SK-N-SH treated with all-trans-retinoic acid at 6 μM for 48 hours (cell line): Measurements from ENCODE around the gene MYNN.

Experiments
- ATAC-seq: fragments of 200-7000 bp; cut with Tn5 transposase; 3 replicates; pipeline ENCODE4 v1.9.1; 2020; ENCODE audit warnings: mild to moderate bottlenecking, moderate library complexity
- ARNTL ChIP-seq: fragments of 450-650 bp; formaldehyde crosslinking; IDR thresholded peaks from 2 replicates; pipeline ENCODE4 v1.5.0; 2020; ENCODE audit warnings: low read depth, mild to moderate bottlenecking, moderate library complexity, borderline replicate concordance
- BACH2 ChIP-seq: fragments of 250-450 bp; sonication (Bioruptor Pico); IDR thresholded peaks from 2 replicates; pipeline ENCODE4 v1.9.0; 2021; ENCODE audit warnings: mild to moderate bottlenecking, borderline replicate concordance
- CSDC2 ChIP-seq: fragments of 250-450 bp; sonication (Bioruptor Pico); IDR thresholded peaks from 2 replicates; pipeline ENCODE4 v1.5.0; 2020; ENCODE audit warnings: mild to moderate bottlenecking, moderate library complexity
- ESRRG ChIP-seq: fragments of 250-450 bp; sonication (Bioruptor Pico); IDR thresholded peaks from 2 replicates; pipeline ENCODE4 v1.6.1; 2021; ENCODE audit warnings: mild to moderate bottlenecking
- GLIS3 ChIP-seq: fragments of 250-450 bp; sonication (Bioruptor Pico); IDR thresholded peaks from 2 replicates; pipeline ENCODE4 v1.5.0; 2020; ENCODE audit warnings: mild to moderate bottlenecking, moderate library complexity
- ISL1 ChIP-seq: fragments of 250-450 bp; sonication (Bioruptor Pico); IDR thresholded peaks from 2 replicates; pipeline ENCODE4 v2.1.2; 2022; ENCODE audit warnings: mild to moderate bottlenecking, moderate library complexity
- OSR1 ChIP-seq: fragments of 250-450 bp; sonication (Bioruptor Pico); IDR thresholded peaks from 2 replicates; pipeline ENCODE4 v1.8.0; 2022; ENCODE audit warnings: moderate library complexity, mild to moderate bottlenecking, inconsistent platforms
- PPARA ChIP-seq: fragments of 250-450 bp; sonication (Bioruptor Pico); IDR thresholded peaks from 2 replicates; pipeline ENCODE4 v1.5.0; 2020; ENCODE audit warnings: mild to moderate bottlenecking, borderline replicate concordance
- RARB ChIP-seq: fragments of 250-450 bp; sonication (Bioruptor Pico); IDR thresholded peaks from 2 replicates; pipeline ENCODE4 v1.8.0; 2021; ENCODE audit warnings: mild to moderate bottlenecking, moderate library complexity
- SNAI2 ChIP-seq: fragments of 250-450 bp; sonication (Bioruptor Pico); IDR thresholded peaks from 2 replicates; pipeline ENCODE4 v1.5.0; 2020; ENCODE audit warnings: mild to moderate bottlenecking, moderate library complexity
- TCF4 ChIP-seq: fragments of 250-450 bp; sonication (Bioruptor Pico); IDR thresholded peaks from 2 replicates; pipeline ENCODE4 v1.8.0; 2021; ENCODE audit warnings: mild to moderate bottlenecking, moderate library complexity, borderline replicate concordance
- TOX ChIP-seq: fragments of 250-450 bp; sonication (Bioruptor Pico); IDR thresholded peaks from 2 replicates; pipeline ENCODE4 v1.8.0; 2021; ENCODE audit warnings: mild to moderate bottlenecking, moderate library complexity, borderline replicate concordance
- ZC3H10 ChIP-seq: fragments of 250-450 bp; sonication (Bioruptor Pico); IDR thresholded peaks from 2 replicates; pipeline ENCODE4 v1.5.1; 2021; ENCODE audit warnings: mild to moderate bottlenecking, moderate library complexity
- ZFP30 ChIP-seq: fragments of 450-650 bp; formaldehyde crosslinking; IDR thresholded peaks from 2 replicates; pipeline ENCODE4 v1.5.0; 2022; ENCODE audit warnings: mild to moderate bottlenecking, moderate library complexity
- ZNF565 ChIP-seq: fragments of 450-650 bp; formaldehyde crosslinking; conservative IDR thresholded peaks from 2 replicates; pipeline ENCODE4 v1.5.0; 2020; ENCODE audit warnings: low read depth, mild to moderate bottlenecking, moderate library complexity
- ZNF70 ChIP-seq: fragments of 450-650 bp; formaldehyde crosslinking; IDR thresholded peaks from 2 replicates; pipeline ENCODE4 v1.5.0; 2020; ENCODE audit warnings: mild to moderate bottlenecking, moderate library complexity
- ZNF8 ChIP-seq: fragments of 450-650 bp; formaldehyde crosslinking; IDR thresholded peaks from 2 replicates; pipeline ENCODE4 v1.5.0; 2020; ENCODE audit warnings: mild to moderate bottlenecking, moderate library complexity
- TF ChIP-seq, protein P1 (sequence below): fragments of 250-450 bp; sonication (Bioruptor Pico); IDR thresholded peaks from 2 replicates; pipeline ENCODE4 v1.5.1; 2021; ENCODE audit warnings: mild to moderate bottlenecking, moderate library complexity
- TF ChIP-seq, protein P2 (sequence below): fragments of 250-450 bp; sonication (Bioruptor Pico); IDR thresholded peaks from 2 replicates; pipeline ENCODE4 v1.8.0; 2021; ENCODE audit warnings: low read depth, mild to moderate bottlenecking, moderate library complexity, borderline replicate concordance
- TF ChIP-seq, protein P3 (sequence below): fragments of 250-450 bp; sonication (Bioruptor Pico); IDR thresholded peaks from 2 replicates; pipeline ENCODE4 v1.5.1; 2020; ENCODE audit warnings: low read depth, mild to moderate bottlenecking, moderate library complexity
- TF ChIP-seq, protein P4 (sequence below): fragments of 250-450 bp; sonication (Bioruptor Pico); IDR thresholded peaks from 2 replicates; pipeline ENCODE4 v1.5.0; 2020; ENCODE audit warnings: mild to moderate bottlenecking, moderate library complexity
- TF ChIP-seq, protein P5 (sequence below): fragments of 250-450 bp; sonication (Bioruptor Pico); IDR thresholded peaks from 2 replicates; pipeline ENCODE4 v1.8.0; 2020; ENCODE audit warnings: mild to moderate bottlenecking, moderate library complexity, borderline replicate concordance

MYNN gene

DNA sequence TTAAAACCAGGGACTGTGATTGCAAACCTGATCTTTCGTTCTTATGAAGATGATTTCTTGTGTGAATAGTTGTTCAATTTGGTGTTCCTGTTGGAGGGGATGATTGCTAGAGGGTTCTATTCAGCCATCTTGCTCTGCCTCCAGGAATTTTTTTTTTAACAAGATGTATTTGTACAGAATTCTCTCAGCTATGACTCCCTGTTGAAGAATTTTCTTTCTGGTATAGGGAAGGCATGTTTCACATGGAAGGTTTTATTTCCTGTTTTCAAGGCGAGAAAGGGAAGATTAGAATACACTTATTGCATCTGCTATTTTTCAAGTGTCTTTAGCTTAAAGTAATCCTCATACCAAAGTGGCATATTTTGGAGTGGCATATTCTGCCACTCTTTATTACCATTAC lies 45.1 kb downstream of the MYNN start:
- peak; percentile 77 for ATAC-seq
- TF ChIP-seq ISL1 (CRISPR knock-in tag), result peak; percentile 33; the same call in 1 of the 2 replicates
- no peak for TF ChIP-seq BACH2 (CRISPR knock-in tag)
- no peak for TF ChIP-seq PPARA

DNA sequence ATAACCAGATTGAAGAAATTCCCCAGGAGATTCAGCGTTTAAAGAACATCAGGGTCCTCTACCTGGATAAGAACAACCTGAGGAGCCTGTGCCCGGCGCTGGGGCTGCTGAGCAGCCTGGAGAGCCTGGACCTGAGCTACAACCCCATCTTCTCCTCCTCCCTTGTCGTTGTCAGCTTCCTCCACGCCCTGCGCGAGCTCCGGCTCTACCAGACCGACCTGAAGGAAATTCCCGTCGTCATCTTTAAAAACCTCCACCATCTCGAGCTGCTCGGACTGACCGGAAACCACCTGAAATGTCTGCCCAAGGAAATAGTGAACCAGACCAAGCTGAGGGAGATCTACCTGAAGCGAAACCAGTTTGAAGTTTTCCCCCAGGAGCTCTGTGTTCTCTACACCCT lies 48.9 kb downstream of the MYNN start:
- ATAC-seq, result no peak
- TF ChIP-seq, protein P1, sequence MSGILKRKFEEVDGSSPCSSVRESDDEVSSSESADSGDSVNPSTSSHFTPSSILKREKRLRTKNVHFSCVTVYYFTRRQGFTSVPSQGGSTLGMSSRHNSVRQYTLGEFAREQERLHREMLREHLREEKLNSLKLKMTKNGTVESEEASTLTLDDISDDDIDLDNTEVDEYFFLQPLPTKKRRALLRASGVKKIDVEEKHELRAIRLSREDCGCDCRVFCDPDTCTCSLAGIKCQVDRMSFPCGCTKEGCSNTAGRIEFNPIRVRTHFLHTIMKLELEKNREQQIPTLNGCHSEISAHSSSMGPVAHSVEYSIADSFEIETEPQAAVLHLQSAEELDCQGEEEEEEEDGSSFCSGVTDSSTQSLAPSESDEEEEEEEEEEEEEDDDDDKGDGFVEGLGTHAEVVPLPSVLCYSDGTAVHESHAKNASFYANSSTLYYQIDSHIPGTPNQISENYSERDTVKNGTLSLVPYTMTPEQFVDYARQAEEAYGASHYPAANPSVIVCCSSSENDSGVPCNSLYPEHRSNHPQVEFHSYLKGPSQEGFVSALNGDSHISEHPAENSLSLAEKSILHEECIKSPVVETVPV (CRISPR knock-in tag), result no peak
- TF ChIP-seq, protein P2, sequence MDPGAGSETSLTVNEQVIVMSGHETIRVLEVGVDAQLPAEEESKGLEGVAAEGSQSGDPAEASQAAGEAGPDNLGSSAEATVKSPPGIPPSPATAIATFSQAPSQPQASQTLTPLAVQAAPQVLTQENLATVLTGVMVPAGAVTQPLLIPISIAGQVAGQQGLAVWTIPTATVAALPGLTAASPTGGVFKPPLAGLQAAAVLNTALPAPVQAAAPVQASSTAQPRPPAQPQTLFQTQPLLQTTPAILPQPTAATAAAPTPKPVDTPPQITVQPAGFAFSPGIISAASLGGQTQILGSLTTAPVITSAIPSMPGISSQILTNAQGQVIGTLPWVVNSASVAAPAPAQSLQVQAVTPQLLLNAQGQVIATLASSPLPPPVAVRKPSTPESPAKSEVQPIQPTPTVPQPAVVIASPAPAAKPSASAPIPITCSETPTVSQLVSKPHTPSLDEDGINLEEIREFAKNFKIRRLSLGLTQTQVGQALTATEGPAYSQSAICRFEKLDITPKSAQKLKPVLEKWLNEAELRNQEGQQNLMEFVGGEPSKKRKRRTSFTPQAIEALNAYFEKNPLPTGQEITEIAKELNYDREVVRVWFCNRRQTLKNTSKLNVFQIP, result no peak
- no peak for TF ChIP-seq GLIS3 (CRISPR knock-in tag)
- TF ChIP-seq ZC3H10 (CRISPR knock-in tag), result no peak
- TF ChIP-seq, protein P3, sequence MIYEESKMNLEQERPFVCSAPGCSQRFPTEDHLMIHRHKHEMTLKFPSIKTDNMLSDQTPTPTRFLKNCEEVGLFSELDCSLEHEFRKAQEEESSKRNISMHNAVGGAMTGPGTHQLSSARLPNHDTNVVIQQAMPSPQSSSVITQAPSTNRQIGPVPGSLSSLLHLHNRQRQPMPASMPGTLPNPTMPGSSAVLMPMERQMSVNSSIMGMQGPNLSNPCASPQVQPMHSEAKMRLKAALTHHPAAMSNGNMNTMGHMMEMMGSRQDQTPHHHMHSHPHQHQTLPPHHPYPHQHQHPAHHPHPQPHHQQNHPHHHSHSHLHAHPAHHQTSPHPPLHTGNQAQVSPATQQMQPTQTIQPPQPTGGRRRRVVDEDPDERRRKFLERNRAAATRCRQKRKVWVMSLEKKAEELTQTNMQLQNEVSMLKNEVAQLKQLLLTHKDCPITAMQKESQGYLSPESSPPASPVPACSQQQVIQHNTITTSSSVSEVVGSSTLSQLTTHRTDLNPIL (CRISPR knock-in tag), result no peak
- TF ChIP-seq ESRRG (CRISPR knock-in tag), result no peak
- TF ChIP-seq ZNF8 (CRISPR knock-in tag), result no peak
- TF ChIP-seq RARB (CRISPR knock-in tag), result no peak
- no peak for TF ChIP-seq TCF4 (CRISPR knock-in tag)
- TF ChIP-seq PPARA, result no peak
- TF ChIP-seq, all 23 proteins: peak for 0

DNA sequence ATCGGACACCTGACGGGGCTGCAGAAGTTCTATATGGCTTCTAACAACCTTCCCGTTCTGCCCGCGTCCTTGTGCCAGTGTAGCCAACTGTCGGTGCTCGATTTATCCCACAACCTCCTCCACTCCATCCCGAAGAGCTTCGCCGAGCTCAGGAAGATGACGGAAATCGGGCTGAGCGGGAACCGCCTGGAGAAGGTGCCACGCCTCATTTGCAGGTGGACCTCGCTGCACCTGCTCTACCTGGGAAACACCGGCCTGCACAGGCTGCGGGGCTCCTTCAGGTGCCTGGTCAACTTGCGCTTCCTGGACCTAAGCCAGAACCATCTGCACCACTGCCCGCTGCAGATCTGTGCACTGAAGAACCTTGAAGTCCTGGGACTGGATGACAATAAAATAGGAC lies 49.3 kb downstream of the MYNN start:
- no peak for ATAC-seq
- TF ChIP-seq ISL1 (CRISPR knock-in tag) (no peak), CSDC2 (no peak), RARB (CRISPR knock-in tag) (no peak), TCF4 (CRISPR knock-in tag) (no peak), ZNF565 (no peak), GLIS3 (CRISPR knock-in tag) (no peak), ZNF70 (CRISPR knock-in tag) (no peak), ARNTL (CRISPR knock-in tag) (no peak), ESRRG (CRISPR knock-in tag) (no peak), ZFP30 (CRISPR knock-in tag) (no peak), ZNF8 (CRISPR knock-in tag) (no peak), SNAI2 (CRISPR knock-in tag) (no peak), TOX (no peak), PPARA (no peak), OSR1 (no peak)
- TF ChIP-seq, protein P4, sequence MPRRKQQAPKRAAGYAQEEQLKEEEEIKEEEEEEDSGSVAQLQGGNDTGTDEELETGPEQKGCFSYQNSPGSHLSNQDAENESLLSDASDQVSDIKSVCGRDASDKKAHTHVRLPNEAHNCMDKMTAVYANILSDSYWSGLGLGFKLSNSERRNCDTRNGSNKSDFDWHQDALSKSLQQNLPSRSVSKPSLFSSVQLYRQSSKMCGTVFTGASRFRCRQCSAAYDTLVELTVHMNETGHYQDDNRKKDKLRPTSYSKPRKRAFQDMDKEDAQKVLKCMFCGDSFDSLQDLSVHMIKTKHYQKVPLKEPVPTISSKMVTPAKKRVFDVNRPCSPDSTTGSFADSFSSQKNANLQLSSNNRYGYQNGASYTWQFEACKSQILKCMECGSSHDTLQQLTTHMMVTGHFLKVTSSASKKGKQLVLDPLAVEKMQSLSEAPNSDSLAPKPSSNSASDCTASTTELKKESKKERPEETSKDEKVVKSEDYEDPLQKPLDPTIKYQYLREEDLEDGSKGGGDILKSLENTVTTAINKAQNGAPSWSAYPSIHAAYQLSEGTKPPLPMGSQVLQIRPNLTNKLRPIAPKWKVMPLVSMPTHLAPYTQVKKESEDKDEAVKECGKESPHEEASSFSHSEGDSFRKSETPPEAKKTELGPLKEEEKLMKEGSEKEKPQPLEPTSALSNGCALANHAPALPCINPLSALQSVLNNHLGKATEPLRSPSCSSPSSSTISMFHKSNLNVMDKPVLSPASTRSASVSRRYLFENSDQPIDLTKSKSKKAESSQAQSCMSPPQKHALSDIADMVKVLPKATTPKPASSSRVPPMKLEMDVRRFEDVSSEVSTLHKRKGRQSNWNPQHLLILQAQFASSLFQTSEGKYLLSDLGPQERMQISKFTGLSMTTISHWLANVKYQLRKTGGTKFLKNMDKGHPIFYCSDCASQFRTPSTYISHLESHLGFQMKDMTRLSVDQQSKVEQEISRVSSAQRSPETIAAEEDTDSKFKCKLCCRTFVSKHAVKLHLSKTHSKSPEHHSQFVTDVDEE, result no peak
- TF ChIP-seq, protein P2, result no peak
- TF ChIP-seq, protein P5, sequence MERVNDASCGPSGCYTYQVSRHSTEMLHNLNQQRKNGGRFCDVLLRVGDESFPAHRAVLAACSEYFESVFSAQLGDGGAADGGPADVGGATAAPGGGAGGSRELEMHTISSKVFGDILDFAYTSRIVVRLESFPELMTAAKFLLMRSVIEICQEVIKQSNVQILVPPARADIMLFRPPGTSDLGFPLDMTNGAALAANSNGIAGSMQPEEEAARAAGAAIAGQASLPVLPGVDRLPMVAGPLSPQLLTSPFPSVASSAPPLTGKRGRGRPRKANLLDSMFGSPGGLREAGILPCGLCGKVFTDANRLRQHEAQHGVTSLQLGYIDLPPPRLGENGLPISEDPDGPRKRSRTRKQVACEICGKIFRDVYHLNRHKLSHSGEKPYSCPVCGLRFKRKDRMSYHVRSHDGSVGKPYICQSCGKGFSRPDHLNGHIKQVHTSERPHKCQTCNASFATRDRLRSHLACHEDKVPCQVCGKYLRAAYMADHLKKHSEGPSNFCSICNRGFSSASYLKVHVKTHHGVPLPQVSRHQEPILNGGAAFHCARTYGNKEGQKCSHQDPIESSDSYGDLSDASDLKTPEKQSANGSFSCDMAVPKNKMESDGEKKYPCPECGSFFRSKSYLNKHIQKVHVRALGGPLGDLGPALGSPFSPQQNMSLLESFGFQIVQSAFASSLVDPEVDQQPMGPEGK, result no peak
